Duodenal mucosa (tissue), 2 donors: ENCODE results near the gene LFNG.

Experiments used
- H3K27ac ChIP-seq: one replicate; pipeline ENCODE4 v1.7.0; 2013; ENCODE audit warnings: low read depth, low read length
- H3K27me3 ChIP-seq, 2 donors: one replicate each; pipeline ENCODE4 v1.7.0; 2013; ENCODE audit warnings: low read length in 2 of 2, control low read depth in 1 of 2; ENCODE audit not compliant: insufficient read depth in 2 of 2, control insufficient read depth in 1 of 2
- H3K36me3 ChIP-seq, 2 donors: one replicate each; pipeline ENCODE4 v1.7.0; 2013; ENCODE audit warnings: low read length in 2 of 2, control low read depth in 1 of 2; ENCODE audit not compliant: insufficient read depth in 2 of 2, control insufficient read depth in 1 of 2
- H3K4me1 ChIP-seq, 2 donors: one replicate each; pipeline ENCODE4 v1.7.0; 2013; ENCODE audit warnings: low read length in 2 of 2, control low read depth in 1 of 2; ENCODE audit not compliant: insufficient read depth in 2 of 2, control insufficient read depth in 1 of 2
- H3K4me3 ChIP-seq, 2 donors: one replicate each; pipeline ENCODE4 v1.7.0; 2013; ENCODE audit warnings: low read length in 2 of 2, low read depth in 1 of 2
- H3K9ac ChIP-seq, 2 donors: one replicate each; pipeline ENCODE4 v1.7.0; 2013; ENCODE audit warnings: low read length in 2 of 2, low read depth in 1 of 2
- H3K9me3 ChIP-seq, 2 donors: one replicate each; pipeline ENCODE4 v1.7.0; 2013; ENCODE audit warnings: low read length in 2 of 2, control low read depth in 1 of 2; ENCODE audit not compliant: control insufficient read depth in 1 of 2

The LFNG gene, protein sequence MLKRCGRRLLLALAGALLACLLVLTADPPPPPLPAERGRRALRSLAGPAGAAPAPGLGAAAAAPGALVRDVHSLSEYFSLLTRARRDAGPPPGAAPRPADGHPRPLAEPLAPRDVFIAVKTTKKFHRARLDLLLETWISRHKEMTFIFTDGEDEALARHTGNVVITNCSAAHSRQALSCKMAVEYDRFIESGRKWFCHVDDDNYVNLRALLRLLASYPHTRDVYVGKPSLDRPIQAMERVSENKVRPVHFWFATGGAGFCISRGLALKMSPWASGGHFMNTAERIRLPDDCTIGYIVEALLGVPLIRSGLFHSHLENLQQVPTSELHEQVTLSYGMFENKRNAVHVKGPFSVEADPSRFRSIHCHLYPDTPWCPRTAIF

GRCh38 chr7:2519119-2519930 lies at the start of gene LFNG:
Gene LFNG (plus strand): TSS chr7:2519774. CDS start chr7:2519862, 88 bp downstream.
- H3K27me3 ChIP-seq: no peaks in the 10 kb centered on the region
- no peaks in the 10 kb centered on the region for H3K36me3 ChIP-seq
- peak within 1 kb of the TSS; percentile 32 for H3K27ac ChIP-seq
- no peaks in the 10 kb centered on the region for H3K9me3 ChIP-seq
- H3K9ac ChIP-seq: peak within 1 kb of the TSS; percentile 77 to 82
- H3K4me1 ChIP-seq: peaks cover 39 to 50% of the 10 kb centered on the region in 2 donors
- H3K4me3 ChIP-seq: peak within 1 kb of the TSS; percentile 83

DNA sequence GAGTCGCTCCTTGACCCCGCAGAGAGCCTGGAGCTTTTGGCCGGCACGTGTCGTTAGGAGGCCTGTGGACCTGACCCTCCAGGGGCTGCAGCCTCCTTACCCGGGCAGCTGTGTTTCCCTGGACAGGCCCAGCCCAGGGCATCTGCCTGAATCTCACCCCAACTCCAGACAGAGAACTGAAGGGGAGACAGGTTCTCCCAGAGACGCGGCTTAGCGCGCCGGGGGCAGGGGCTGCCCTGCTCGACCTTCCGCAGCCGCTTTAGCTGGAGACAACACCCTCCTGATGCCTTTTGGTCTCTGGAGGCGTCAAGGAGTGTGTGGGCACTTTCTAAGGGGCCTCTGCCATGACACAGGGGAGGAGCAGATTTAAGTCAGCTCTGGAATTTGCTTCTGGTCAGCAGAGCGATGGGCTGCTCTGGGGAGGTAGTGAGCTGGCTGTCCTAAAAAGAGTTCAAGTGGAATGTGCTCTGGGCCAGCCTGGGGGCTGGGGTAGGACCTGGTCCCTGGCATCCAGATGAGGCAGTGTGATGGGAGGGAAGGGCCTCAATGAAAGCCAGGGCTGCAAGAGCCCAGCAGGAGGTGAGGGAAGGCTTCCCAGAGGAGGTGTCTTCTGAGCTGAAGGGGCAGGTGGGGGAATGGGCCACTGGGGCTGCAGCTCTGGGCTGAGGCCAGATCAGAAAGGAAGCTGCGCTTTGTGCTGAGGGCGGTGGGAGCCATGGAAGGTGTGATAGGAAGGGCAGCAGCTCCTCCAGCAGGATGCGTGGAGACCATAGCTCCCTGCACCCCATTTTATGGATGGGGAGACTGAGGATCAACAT lies 49.2 kb upstream of the LFNG start:
- H3K27ac ChIP-seq: no peak overlapping the region

DNA sequence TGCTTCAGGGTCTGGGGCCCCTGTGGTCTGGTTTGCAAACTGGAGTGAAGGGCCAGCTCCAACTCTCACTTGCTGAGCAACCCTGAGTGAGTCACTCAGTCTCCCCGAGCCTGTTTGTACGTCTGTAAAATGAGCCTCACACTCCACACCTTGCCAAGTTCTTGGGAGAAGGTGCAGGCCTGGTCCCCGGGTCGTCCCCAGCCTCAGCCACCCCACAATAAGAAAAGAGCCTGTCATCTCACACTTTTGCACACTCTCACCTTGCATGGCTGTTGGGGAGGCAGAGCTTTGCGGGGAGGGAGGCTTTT lies 48.6 kb upstream of the LFNG start:
- Histone ChIP-seq H3K4me1 (peaks cover 0 to 7% of the 10 kb centered on the region in 2 donors), H3K4me3 (no peak overlapping the region), H3K36me3 (no peaks in the 10 kb centered on the region), H3K27me3 (peaks cover 0 to 9% of the 10 kb centered on the region in 2 donors), H3K9me3 (no peaks in the 10 kb centered on the region), H3K9ac (no peak overlapping the region), H3K27ac (no peak overlapping the region)

More for the DNA sequence above, 49.2 kb upstream of the LFNG start:
- no peaks in the 10 kb centered on the region for H3K9me3 ChIP-seq
- H3K9ac ChIP-seq: no peak overlapping the region
- no peak overlapping the region for H3K4me3 ChIP-seq
- peaks cover 0 to 7% of the 10 kb centered on the region in 2 donors for H3K4me1 ChIP-seq
- peaks cover 0 to 9% of the 10 kb centered on the region in 2 donors for H3K27me3 ChIP-seq
- no peaks in the 10 kb centered on the region for H3K36me3 ChIP-seq

DNA sequence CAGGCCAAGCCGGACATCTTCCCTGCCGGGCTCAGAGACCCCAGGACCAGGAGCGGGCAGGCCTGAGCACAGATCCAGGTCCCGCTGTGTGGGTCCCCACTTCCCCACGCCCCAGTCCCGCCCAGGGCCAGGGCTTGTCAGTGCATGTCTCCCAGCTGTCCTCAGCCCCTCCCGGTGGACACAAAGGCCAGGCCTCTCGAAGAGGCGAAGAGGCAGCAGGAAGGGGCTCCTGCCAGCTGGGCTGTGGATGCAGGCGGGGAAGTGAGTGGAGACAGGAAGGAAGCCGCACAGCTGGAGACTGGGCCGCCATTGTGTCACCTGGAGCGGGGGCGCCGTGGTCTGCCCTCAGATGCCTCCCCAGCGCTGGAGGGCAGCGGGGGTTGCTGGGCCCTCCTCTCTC lies 48.2 kb upstream of the LFNG start:
- peaks cover 0 to 7% of the 10 kb centered on the region in 2 donors for H3K4me1 ChIP-seq
- no peak overlapping the region for H3K9ac ChIP-seq
- H3K4me3 ChIP-seq: no peak overlapping the region
- no peak overlapping the region for H3K27ac ChIP-seq
- H3K9me3 ChIP-seq: no peaks in the 10 kb centered on the region
- peaks cover 0 to 9% of the 10 kb centered on the region in 2 donors for H3K27me3 ChIP-seq
- no peaks in the 10 kb centered on the region for H3K36me3 ChIP-seq

DNA sequence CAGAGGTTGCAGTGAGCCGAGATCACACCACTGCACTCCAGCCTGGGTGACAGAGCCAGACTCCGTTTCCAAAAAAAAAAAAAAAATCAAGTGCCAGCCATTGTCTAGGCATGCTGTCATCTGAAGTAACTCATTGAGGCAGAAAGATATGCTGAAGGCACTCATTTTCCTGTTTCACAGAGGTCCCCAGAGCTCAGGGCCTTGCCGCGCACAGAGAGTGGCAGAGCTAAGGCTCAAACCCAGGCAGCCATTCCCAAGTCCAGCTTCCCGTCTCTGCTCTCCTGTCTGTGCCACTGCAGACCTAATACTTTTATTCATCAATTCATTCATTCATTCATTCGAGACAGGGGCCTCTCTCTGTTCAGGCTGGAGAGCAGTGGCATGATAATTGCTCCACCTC lies 46.8 kb upstream of the LFNG start:
- Histone ChIP-seq H3K27ac (no peak overlapping the region), H3K27me3 (peaks cover 0 to 9% of the 10 kb centered on the region in 2 donors), H3K36me3 (no peaks in the 10 kb centered on the region), H3K4me3 (no peak overlapping the region), H3K9ac (no peak overlapping the region), H3K4me1 (peaks cover 11 to 19% of the 10 kb centered on the region in 2 donors), H3K9me3 (no peaks in the 10 kb centered on the region)

DNA sequence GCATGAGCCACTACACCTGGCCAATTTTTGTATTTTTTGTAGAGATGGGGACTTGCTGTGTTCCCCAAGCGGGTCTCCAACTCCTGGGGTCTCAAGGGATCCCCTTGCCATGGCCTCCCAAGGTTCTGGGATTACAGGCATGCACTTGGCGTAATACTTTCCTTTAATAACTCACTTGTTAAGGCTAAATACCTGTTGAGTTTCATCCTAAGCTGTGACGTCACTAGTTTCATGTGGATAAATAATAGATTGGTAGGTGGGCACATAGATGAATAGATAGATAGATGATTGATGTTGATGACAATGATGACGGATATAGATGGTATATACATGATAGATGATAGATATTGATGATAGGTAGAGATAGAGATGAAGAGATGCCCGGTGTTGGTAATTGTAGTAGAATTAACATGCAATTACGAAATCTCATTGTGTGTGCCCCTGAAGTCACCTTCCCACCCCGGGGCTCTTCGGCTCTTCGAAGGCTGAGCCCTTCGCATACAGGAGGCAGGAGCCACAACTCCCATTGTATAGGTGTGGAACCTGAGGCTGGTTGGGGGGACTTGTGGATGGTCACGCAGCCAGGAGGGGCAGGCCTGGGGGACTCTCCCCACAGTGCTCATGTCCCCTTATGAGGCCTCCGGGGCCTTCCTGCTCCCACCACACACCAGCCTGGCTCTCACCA lies 45.9 kb upstream of the LFNG start:
- Histone ChIP-seq H3K9ac (no peak overlapping the region), H3K4me1 (peaks cover 20 to 27% of the 10 kb centered on the region in 2 donors), H3K9me3 (no peaks in the 10 kb centered on the region), H3K27ac (no peak overlapping the region), H3K27me3 (peaks cover 0 to 9% of the 10 kb centered on the region in 2 donors), H3K4me3 (no peak overlapping the region), H3K36me3 (no peaks in the 10 kb centered on the region)

GRCh38 chr7:2474224-2474623 lies 45.4 kb upstream of the LFNG start:
- H3K27me3 ChIP-seq: peaks cover 0 to 10% of the 10 kb centered on the region in 2 donors
- no peak overlapping the region for H3K4me3 ChIP-seq
- no peaks in the 10 kb centered on the region for H3K9me3 ChIP-seq
- H3K36me3 ChIP-seq: no peaks in the 10 kb centered on the region
- H3K9ac ChIP-seq: no peak overlapping the region
- peaks cover 24 to 29% of the 10 kb centered on the region in 2 donors for H3K4me1 ChIP-seq
- H3K27ac ChIP-seq: no peak overlapping the region

DNA sequence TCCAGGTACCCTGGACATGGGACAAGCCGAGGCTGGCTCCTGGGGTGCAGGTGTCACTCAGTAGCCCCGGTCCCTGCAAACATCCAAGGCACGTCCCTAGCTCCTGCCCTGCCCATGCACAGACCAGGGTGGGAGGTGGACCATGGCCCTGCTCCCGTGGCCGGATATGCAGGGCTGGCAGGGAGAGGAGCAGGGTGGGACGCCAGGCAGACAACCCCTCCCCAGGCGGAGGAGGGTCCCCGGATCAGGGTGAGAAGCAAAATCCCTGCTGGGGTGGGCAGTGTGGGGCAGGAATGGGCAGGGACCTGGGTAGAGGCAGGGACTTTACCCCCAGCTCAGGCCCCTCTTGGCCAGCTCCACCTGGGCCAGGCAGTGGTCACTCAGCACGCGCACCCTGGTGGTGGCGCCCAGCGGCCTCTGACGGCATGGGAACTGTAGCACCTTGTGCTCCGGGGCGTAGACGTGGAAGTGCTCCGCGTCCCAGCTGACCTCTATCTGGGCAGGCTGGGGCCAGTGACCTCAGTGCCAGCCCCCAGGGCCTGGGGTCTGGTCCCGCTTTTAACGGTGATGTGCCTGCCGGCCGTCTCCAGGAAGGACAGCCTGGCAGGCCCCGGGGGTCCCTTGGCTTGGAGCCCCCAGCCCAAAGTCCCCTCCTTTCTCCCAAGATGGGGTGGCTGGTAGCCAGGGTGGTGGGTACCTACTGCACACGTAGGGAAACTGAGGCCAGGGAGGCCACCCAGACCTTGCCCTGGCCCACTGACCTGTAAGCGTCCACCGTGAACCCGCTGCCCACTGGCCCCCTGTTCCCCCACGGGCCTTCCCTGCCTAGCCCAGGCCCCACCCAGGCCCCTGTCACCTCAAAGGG lies 44.5 kb upstream of the LFNG start:
- Histone ChIP-seq H3K27ac (no peak overlapping the region), H3K9ac (no peak overlapping the region), H3K4me3 (no peak overlapping the region), H3K27me3 (peaks cover 0 to 11% of the 10 kb centered on the region in 2 donors), H3K4me1 (peaks cover 24 to 29% of the 10 kb centered on the region in 2 donors), H3K9me3 (no peaks in the 10 kb centered on the region), H3K36me3 (no peaks in the 10 kb centered on the region)

DNA sequence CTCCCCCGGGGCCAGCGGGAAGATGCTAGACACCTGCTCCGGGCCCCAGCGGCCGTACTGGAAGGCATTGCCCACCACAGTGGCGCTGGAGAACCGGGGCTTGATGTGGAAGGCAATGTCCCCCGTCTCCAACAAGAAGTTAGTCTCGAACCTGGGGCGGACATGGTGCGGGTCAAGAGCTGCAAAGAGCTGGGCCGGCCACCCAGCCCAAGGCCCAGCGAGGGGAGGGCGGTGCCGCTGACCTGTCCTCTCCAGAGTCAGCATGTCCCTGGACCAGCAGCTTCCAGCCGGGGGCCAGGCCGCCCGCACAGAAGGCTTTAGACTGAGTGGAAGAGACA lies 43.9 kb upstream of the LFNG start:
- H3K4me3 ChIP-seq: no peak overlapping the region
- no peak overlapping the region for H3K27ac ChIP-seq
- no peaks in the 10 kb centered on the region for H3K9me3 ChIP-seq
- H3K36me3 ChIP-seq: no peaks in the 10 kb centered on the region
- no peak overlapping the region for H3K9ac ChIP-seq
- H3K4me1 ChIP-seq: peaks cover 24 to 29% of the 10 kb centered on the region in 2 donors
- peaks cover 0 to 5% of the 10 kb centered on the region in 2 donors for H3K27me3 ChIP-seq
